ENCODE measurements around the gene MEF2D.

The MEF2D gene

GRCh38 chr1:156439777-156440183, 60.8 kb downstream of the MEF2D start:
- no peak for DNase-seq

GRCh38 chr1:156439036-156439776, 61.4 kb downstream of the MEF2D start:
- no peak for DNase-seq

- no peak for DNase-seq
Observed at GRCh38 chr1:156438278-156438987, 62.1 kb downstream of the MEF2D start.

- DNase-seq = no peak
Observed at GRCh38 chr1:156437037-156437867, 63.3 kb downstream of the MEF2D start.

GRCh38 chr1:156436141-156437036, 64.2 kb downstream of the MEF2D start:
- DNase-seq = no peak

GRCh38 chr1:156435545-156436140, 64.9 kb downstream of the MEF2D start:
- DNase-seq = no peak

GRCh38 chr1:156434989-156435544, 65.5 kb downstream of the MEF2D start:
- DNase-seq = no peak

- no peak for DNase-seq
Observed at GRCh38 chr1:156433602-156434001, 67.0 kb downstream of the MEF2D start.

- DNase-seq = no peak
Observed at GRCh38 chr1:156433032-156433431, 67.5 kb downstream of the MEF2D start.

GRCh38 chr1:156432669-156433018, 67.9 kb downstream of the MEF2D start:
- DNase-seq = no peak

- DNase-seq = no peak
Observed at GRCh38 chr1:156431769-156432668, 68.6 kb downstream of the MEF2D start.

GRCh38 chr1:156431366-156431765, 69.2 kb downstream of the MEF2D start:
- DNase-seq = no peak

- no peak for DNase-seq
Observed at GRCh38 chr1:156430866-156431265, 69.7 kb downstream of the MEF2D start.

GRCh38 chr1:156430303-156430702, 70.3 kb downstream of the MEF2D start:
- DNase-seq = no peak

- no peak for DNase-seq
Observed at GRCh38 chr1:156429313-156430060, 71.1 kb downstream of the MEF2D start.

GRCh38 chr1:156428746-156429288, 71.8 kb downstream of the MEF2D start:
- DNase-seq = no peak

GRCh38 chr1:156427957-156428356, 72.6 kb downstream of the MEF2D start:
- DNase-seq = no peak

- DNase-seq = no peak
Observed at GRCh38 chr1:156425943-156426342, 74.6 kb downstream of the MEF2D start.

- no peak for DNase-seq
Observed at GRCh38 chr1:156424806-156425432, 75.7 kb downstream of the MEF2D start.

Measured in NCI-H510A treated with DMSO at 0.1 percent for 48 hours (cell line).